ENCODE measurements around the gene FMNL2.

- TF ChIP-seq CTCF (IDR thresholded peaks at IDR 0.05; ENCODE audit: low read length): no peak
- TF ChIP-seq EZH2 (IDR thresholded peaks at IDR 0.05; ENCODE audit: borderline replicate concordance, low read length): no peak
Observed at GRCh38 chr2:152458441-152458940, 123.5 kb downstream of the FMNL2 start.
